Endothelial cell of umbilical vein (primary cell): ENCODE results near the gene RMC1. TPM values are rescaled to one million over a fixed set of nuclear protein-coding genes. Genes with fewer than 3 reads are reported as not detected.

ENCODE experiments used
- BruUV-seq: library from RNA; stranded (reverse); fragments of 400-500 nt; replicated peaks from 2 replicates; lab custom pipeline; 2021; lab: Mats Ljungman, UMichigan
- CTCF ChIA-PET: fragments of 300-600, 350-600 bp; sonication (Branson Sonifier 250); formaldehyde crosslinking; loops from one replicate; lab custom pipeline; 2021; ENCODE audit warnings: antibody characterized with exemption, inconsistent platforms; lab: Charles Lee
- POLR2A ChIA-PET: fragments of 300-600, 350-600 bp; sonication (Branson Sonifier 250); formaldehyde crosslinking; loops from one replicate; lab custom pipeline; 2021; ENCODE audit warnings: antibody characterized with exemption, inconsistent platforms; lab: Charles Lee
- DNase-seq: peaks from one replicate; pipeline ENCODE4 v3.0.0-alpha.2; 2011; ENCODE audit warnings: low read depth, low spot score
- FAIRE-seq: peaks from 2 replicates; lab custom pipeline; 2011; peaks lifted over from hg19 to GRCh38; lab: Jason Lieb, UNC
- H2AFZ ChIP-seq: 2 replicates; pipeline ENCODE4 v1.6.0; 2012; ENCODE audit warnings: low read depth, low read length, control low read depth, inconsistent platforms
- H3K27ac ChIP-seq: 2 replicates; pipeline ENCODE4 v1.5.1; 2011; ENCODE audit warnings: low read depth, mild to moderate bottlenecking, control low read depth, low read length, moderate library complexity; ENCODE audit not compliant: insufficient read depth
- H3K27me3 ChIP-seq, 2 experiments: 2 replicates each; pipeline versions ENCODE4 v1.6.0 to v1.6.1; 2011; ENCODE audit warnings: low read length in 2 of 2, mixed read lengths in 1 of 2; ENCODE audit not compliant: control insufficient read depth in 2 of 2, insufficient read depth in 2 of 2
- H3K36me3 ChIP-seq, 2 experiments: 2 replicates in 1 of 2; 3 replicates in 1 of 2; pipeline ENCODE4 v1.5.1; 2011; ENCODE audit warnings: low read length in 2 of 2, mild to moderate bottlenecking in 1 of 2, moderate library complexity in 1 of 2; ENCODE audit not compliant: control insufficient read depth in 2 of 2, insufficient read depth in 2 of 2; ENCODE audit errors: extremely low read depth in 1 of 2
- H3K4me1 ChIP-seq: 3 replicates; pipeline ENCODE4 v1.5.1; 2011; ENCODE audit warnings: mild to moderate bottlenecking, low read length; ENCODE audit not compliant: control insufficient read depth, insufficient read depth; ENCODE audit errors: extremely low read depth
- H3K4me2 ChIP-seq: 2 replicates; pipeline ENCODE4 v1.6.1; 2011; ENCODE audit warnings: low read length, control low read depth, mixed read lengths; ENCODE audit not compliant: insufficient read depth
- H3K4me3 ChIP-seq, 3 experiments: fragments of 200-600 bp in 1 of 3; sonication (generic), shearing (Covaris generic) in 1 of 3; replicated peaks in 1 of 3; 2 replicates each; pipeline ENCODE4 v1.5.1; 2011 to 2016; ENCODE audit warnings: control low read depth in 3 of 3, low read length in 3 of 3, mild to moderate bottlenecking in 2 of 3, inconsistent platforms in 1 of 3, low read depth in 1 of 3, moderate library complexity in 1 of 3; ENCODE audit not compliant: insufficient read depth in 1 of 3
- H3K79me2 ChIP-seq: 2 replicates; pipeline ENCODE4 v1.6.0; 2012; ENCODE audit warnings: low read length, inconsistent platforms; ENCODE audit not compliant: control insufficient read depth, insufficient read depth
- H3K9ac ChIP-seq: replicated peaks from 2 replicates; pipeline ENCODE3; 2011; ENCODE audit warnings: low read length, control low read depth; ENCODE audit not compliant: insufficient read depth; ENCODE audit errors: extremely low read depth
- H3K9me1 ChIP-seq: replicated peaks from 3 replicates; pipeline ENCODE4 v1.6.0; 2011; ENCODE audit warnings: mild to moderate bottlenecking, low read length; ENCODE audit not compliant: control insufficient read depth, insufficient read depth; ENCODE audit errors: extremely low read depth
- H3K9me3 ChIP-seq: replicated peaks from 2 replicates; pipeline ENCODE4 v1.5.1; 2012; ENCODE audit warnings: low read length, inconsistent platforms; ENCODE audit not compliant: control insufficient read depth, insufficient read depth
- H4K20me1 ChIP-seq: replicated peaks from 2 replicates; pipeline ENCODE3; 2011; ENCODE audit warnings: mild to moderate bottlenecking, low read length; ENCODE audit not compliant: control insufficient read depth, insufficient read depth; ENCODE audit errors: extremely low read depth
- CTCF ChIP-seq, 2 donors: IDR thresholded peaks; 1 replicate in 1 of 2; 2 replicates in 1 of 2; pipeline ENCODE4 v1.5.1; 2011; ENCODE audit warnings: low read length in 2 of 2, mild to moderate bottlenecking in 2 of 2, moderate library complexity in 2 of 2, control low read depth in 1 of 2, inconsistent platforms in 1 of 2, low read depth in 1 of 2; ENCODE audit not compliant: insufficient read depth in 1 of 2; ENCODE audit errors: extremely low read depth in 1 of 2
- EZH2 ChIP-seq: IDR thresholded peaks from 2 replicates; pipeline ENCODE4 v1.6.1; 2012; ENCODE audit warnings: borderline replicate concordance, low read depth, mild to moderate bottlenecking, moderate library complexity, low read length, inconsistent platforms; ENCODE audit not compliant: severe bottlenecking
- FOS ChIP-seq: IDR thresholded peaks from 2 replicates; pipeline ENCODE4 v1.6.1; 2011; ENCODE audit warnings: mild to moderate bottlenecking, low read length, moderate library complexity, borderline replicate concordance; ENCODE audit not compliant: insufficient read depth
- GATA2 ChIP-seq: IDR thresholded peaks from 2 replicates; pipeline ENCODE4 v1.7.0; 2011; ENCODE audit warnings: low read depth, mild to moderate bottlenecking, moderate library complexity, mixed read lengths, low read length; ENCODE audit not compliant: insufficient read length, insufficient read depth
- JUN ChIP-seq: IDR thresholded peaks from 2 replicates; pipeline ENCODE4 v1.6.1; 2011; ENCODE audit warnings: borderline replicate concordance, low read depth; ENCODE audit not compliant: insufficient read length, insufficient read depth
- MAX ChIP-seq: IDR thresholded peaks from 2 replicates; pipeline ENCODE4 v1.6.1; 2011; ENCODE audit not compliant: insufficient read depth, insufficient read length
- MYC ChIP-seq: IDR thresholded peaks from one replicate; pipeline ENCODE4 v1.6.1; 2011; ENCODE audit warnings: mild to moderate bottlenecking, low read depth, low read length
- POLR2A ChIP-seq: IDR thresholded peaks from 2 replicates; pipeline ENCODE4 v1.6.1; 2012; ENCODE audit warnings: low read depth, mild to moderate bottlenecking, control low read depth, low read length
- dilution Hi-C: fragments of 300-500 bp; cut with MboI; formaldehyde crosslinking; loops from one replicate; pipeline ENCODE4 v1.15.0; 2019; ENCODE audit warnings: low sequenced_read_pairs; ENCODE audit not compliant: extremely low pct_ligation_motif_present
- intact Hi-C: fragments of 100-400 bp; cut with micrococcal nuclease; formaldehyde crosslinking; loops from one replicate; pipeline ENCODE4 v1.10.0; 2022
- polyA plus RNA-seq, 4 experiments: library from polyadenylated mRNA; depleted of rRNA in 3 of 4; stranded (reverse) in 3 of 4; unstranded in 1 of 4; fragments of >200 nt; gene quantifications; 2 replicates each; pipeline versions ENCODE4 v1.2.1 to v1.2.3, GENCODE V29; 2011 to 2012; ENCODE audit warnings: missing spikeins in 1 of 4
- total RNA-seq: library from RNA; stranded (reverse); gene quantifications from 2 replicates; pipeline ENCODE4 v1.2.3, GENCODE V29; 2021

RMC1 gene
- total and polyA plus RNA-seq, 2 donors (not counting 3 experiments of a cell fraction or from before 2014, with no cell fraction given): 26.2 to 29.7 TPM

GRCh38 chr18:23536204-23536603 lies 32.9 kb downstream of the RMC1 start:
- no TSS peak for BruUV-seq
- H3K79me2 ChIP-seq: no peaks in the 10 kb centered on the region
- no peaks in the 10 kb centered on the region for H3K9me1 ChIP-seq
- ChIA-PET CTCF (no interaction called here), POLR2A (no interaction called here)
- no peaks in the 10 kb centered on the region for H3K9me3 ChIP-seq
- no peak overlapping the region for H3K27ac ChIP-seq
- no peak overlapping the region for H3K4me3 ChIP-seq
- H3K4me1 ChIP-seq: no peaks in the 10 kb centered on the region
- H3K36me3 ChIP-seq: peaks cover 39 to 41% of the 10 kb centered on the region in 2 experiments
- no peaks in the 10 kb centered on the region for H3K27me3 ChIP-seq
- H4K20me1 ChIP-seq: no peaks in the 10 kb centered on the region
- intact Hi-C loops (no loop called here), dilution Hi-C loops (no loop called here)
- FAIRE-seq (no peak), DNase-seq (no peak)
- H3K4me2 ChIP-seq: no peak overlapping the region
- TF ChIP-seq FOS (no peak), JUN (no peak), MYC (no peak), MAX (no peak), EZH2 (no peak), GATA2 (no peak), POLR2A (no peak), CTCF (IDR thresholded peaks at IDR 0.05; ENCODE audit: extremely low read depth in 1 of 2, insufficient read depth in 1 of 2, low read depth in 1 of 2, low read length in 2 of 2) (no peak)
- H3K9ac ChIP-seq: no peak overlapping the region
- H2AFZ ChIP-seq: no peak overlapping the region
